Measurements from ENCODE around the gene PMS1. TPM values are rescaled to one million over a fixed set of nuclear protein-coding genes. Genes with fewer than 3 reads are reported as not detected.

Gene PMS1
- total RNA-seq, 4 donors from 2014 or later = 11.4 to 22.9 (median 14.4) TPM

DNA sequence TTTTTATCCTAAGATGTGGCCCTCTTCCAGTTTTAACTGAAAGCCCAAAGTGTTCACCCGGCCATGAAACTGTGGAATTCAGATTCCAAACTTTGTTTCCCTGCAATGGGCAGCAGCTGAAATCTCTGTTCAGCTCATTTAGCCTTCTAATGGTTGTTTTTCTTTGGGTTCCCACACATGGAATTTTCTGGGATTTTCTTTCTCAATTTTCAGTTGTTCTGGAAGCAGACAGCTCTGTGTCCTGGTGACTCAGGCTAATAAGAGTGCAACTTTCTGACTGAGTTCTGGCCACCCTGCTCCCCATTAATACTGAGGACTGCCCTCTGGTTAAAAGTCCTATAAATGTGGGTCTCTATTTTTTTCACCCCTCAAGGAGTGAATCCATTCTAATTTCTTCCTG, 78.5 kb downstream of the PMS1 start:
- ATAC-seq = no peak
- 67 to 73% methylated on average over 1 of the region's 1 CpG for WGBS, 2 donors (ENCODE audit: low coverage in 1 of 2)
- peaks cover 0 to 22% of the 10 kb centered on the region in 2 donors for H3K36me3 ChIP-seq
- no peaks in the 10 kb centered on the region for H3K27me3 ChIP-seq
- H3K27ac ChIP-seq = no peak overlapping the region
- no peaks in the 10 kb centered on the region for H3K4me1 ChIP-seq
- no peaks in the 10 kb centered on the region for H3K9me3 ChIP-seq
- H3K4me3 ChIP-seq = no peak overlapping the region
- no peak for TF ChIP-seq EP300 (IDR thresholded peaks at IDR 0.05)
- TF ChIP-seq, protein P1, sequence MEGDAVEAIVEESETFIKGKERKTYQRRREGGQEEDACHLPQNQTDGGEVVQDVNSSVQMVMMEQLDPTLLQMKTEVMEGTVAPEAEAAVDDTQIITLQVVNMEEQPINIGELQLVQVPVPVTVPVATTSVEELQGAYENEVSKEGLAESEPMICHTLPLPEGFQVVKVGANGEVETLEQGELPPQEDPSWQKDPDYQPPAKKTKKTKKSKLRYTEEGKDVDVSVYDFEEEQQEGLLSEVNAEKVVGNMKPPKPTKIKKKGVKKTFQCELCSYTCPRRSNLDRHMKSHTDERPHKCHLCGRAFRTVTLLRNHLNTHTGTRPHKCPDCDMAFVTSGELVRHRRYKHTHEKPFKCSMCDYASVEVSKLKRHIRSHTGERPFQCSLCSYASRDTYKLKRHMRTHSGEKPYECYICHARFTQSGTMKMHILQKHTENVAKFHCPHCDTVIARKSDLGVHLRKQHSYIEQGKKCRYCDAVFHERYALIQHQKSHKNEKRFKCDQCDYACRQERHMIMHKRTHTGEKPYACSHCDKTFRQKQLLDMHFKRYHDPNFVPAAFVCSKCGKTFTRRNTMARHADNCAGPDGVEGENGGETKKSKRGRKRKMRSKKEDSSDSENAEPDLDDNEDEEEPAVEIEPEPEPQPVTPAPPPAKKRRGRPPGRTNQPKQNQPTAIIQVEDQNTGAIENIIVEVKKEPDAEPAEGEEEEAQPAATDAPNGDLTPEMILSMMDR (IDR thresholded peaks at IDR 0.05) = no peak
- no peak for TF ChIP-seq POLR2A (IDR thresholded peaks at IDR 0.05)
- no peak for TF ChIP-seq POLR2AphosphoS5 (IDR thresholded peaks at IDR 0.05)

DNA sequence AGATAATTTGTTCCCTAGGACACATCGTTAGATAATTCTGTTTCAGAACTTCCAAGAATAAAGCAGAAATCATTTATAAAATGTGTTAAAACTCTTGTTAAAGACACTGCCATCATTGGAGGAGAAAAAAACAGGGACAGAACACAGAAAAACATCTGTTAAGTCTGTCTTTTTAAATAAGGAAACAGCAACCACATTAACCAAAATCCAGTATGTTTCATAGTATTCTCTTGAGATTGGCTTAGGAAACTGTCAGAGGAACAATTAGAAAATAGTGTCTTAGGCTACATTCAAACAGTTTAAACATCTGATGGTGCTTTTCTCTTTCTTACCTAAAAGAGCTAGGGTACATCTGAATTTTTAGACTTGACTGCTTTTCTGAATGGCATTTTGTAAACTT, 81.6 kb downstream of the PMS1 start:
- no peak overlapping the region for H3K27ac ChIP-seq
- peaks cover 0 to 22% of the 10 kb centered on the region in 2 donors for H3K36me3 ChIP-seq
- H3K9me3 ChIP-seq = no peaks in the 10 kb centered on the region
- TF ChIP-seq POLR2AphosphoS5 (IDR thresholded peaks at IDR 0.05) (no peak), EP300 (IDR thresholded peaks at IDR 0.05) (no peak), POLR2A (IDR thresholded peaks at IDR 0.05) (no peak)
- TF ChIP-seq, protein P1 (IDR thresholded peaks at IDR 0.05) = no peak
- H3K4me3 ChIP-seq = no peak overlapping the region
- WGBS, 2 donors (ENCODE audit: low coverage in 1 of 2) = 54 to 59% methylated on average over 1 of the region's 1 CpG
- no peaks in the 10 kb centered on the region for H3K27me3 ChIP-seq
- no peaks in the 10 kb centered on the region for H3K4me1 ChIP-seq
- ATAC-seq = no peak

GRCh38 chr2:189866296-189866695, 82.0 kb downstream of the PMS1 start:
- Histone ChIP-seq H3K27me3 (no peaks in the 10 kb centered on the region), H3K4me1 (no peaks in the 10 kb centered on the region), H3K4me3 (no peak overlapping the region), H3K36me3 (peaks cover 0 to 21% of the 10 kb centered on the region in 2 donors), H3K27ac (no peak overlapping the region), H3K9me3 (no peaks in the 10 kb centered on the region)
- TF ChIP-seq POLR2AphosphoS5 (IDR thresholded peaks at IDR 0.05) = no peak
- TF ChIP-seq EP300 (IDR thresholded peaks at IDR 0.05) = no peak
- TF ChIP-seq, protein P1 (IDR thresholded peaks at IDR 0.05) = no peak
- TF ChIP-seq POLR2A (IDR thresholded peaks at IDR 0.05) = no peak
- ATAC-seq = no peak
- 90 to 100% methylated on average over 1 of the region's 1 CpG for WGBS, 2 donors (ENCODE audit: low coverage in 1 of 2)

DNA sequence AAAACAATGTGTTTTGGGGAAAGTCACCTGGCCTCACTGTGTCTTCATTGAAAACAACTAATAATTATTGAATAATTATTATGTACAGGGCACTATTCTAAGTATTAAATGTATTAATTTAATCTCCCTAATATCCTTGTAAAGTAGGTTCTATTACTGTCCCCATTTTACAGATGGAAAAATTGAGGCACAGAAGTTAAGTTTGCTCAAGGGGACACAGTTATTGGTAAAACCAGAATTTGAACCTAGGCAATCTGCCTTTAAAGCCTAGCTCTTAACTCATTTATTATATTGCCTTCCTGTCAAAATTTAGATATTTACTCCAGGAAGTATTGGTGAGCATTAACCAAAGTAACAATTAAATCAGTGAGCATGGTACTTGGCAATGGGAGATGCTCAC, 84.6 kb downstream of the PMS1 start:
- TF ChIP-seq, protein P1 (IDR thresholded peaks at IDR 0.05) = no peak
- TF ChIP-seq POLR2A (IDR thresholded peaks at IDR 0.05) (no peak), POLR2AphosphoS5 (IDR thresholded peaks at IDR 0.05) (no peak), EP300 (IDR thresholded peaks at IDR 0.05) (no peak)

GRCh38 chr2:189870381-189871085, 86.3 kb downstream of the PMS1 start:
- ATAC-seq = no peak
- Histone ChIP-seq H3K4me3 (no peak overlapping the region), H3K4me1 (no peaks in the 10 kb centered on the region), H3K27ac (no peak overlapping the region), H3K36me3 (peaks cover 0 to 30% of the 10 kb centered on the region in 2 donors), H3K27me3 (no peaks in the 10 kb centered on the region), H3K9me3 (no peaks in the 10 kb centered on the region)
- 74 to 87% methylated on average over 2 to 5 of the region's 5 CpGs for WGBS, 2 donors (ENCODE audit: low coverage in 1 of 2)
- TF ChIP-seq, protein P1 (IDR thresholded peaks at IDR 0.05) = no peak
- TF ChIP-seq POLR2AphosphoS5 (IDR thresholded peaks at IDR 0.05) = no peak
- TF ChIP-seq POLR2A (IDR thresholded peaks at IDR 0.05) = no peak
- TF ChIP-seq EP300 (IDR thresholded peaks at IDR 0.05) = no peak

More for the DNA sequence above, 84.6 kb downstream of the PMS1 start:
- H3K4me1 ChIP-seq = no peaks in the 10 kb centered on the region
- H3K4me3 ChIP-seq = no peak overlapping the region
- ATAC-seq = no peak
- H3K27me3 ChIP-seq = no peaks in the 10 kb centered on the region
- peaks cover 0 to 24% of the 10 kb centered on the region in 2 donors for H3K36me3 ChIP-seq
- no peaks in the 10 kb centered on the region for H3K9me3 ChIP-seq
- H3K27ac ChIP-seq = no peak overlapping the region

Measured in gastroesophageal sphincter (tissue), 4 donors.